T47D (cell line): ENCODE results near the gene B3GLCT.

Experiments
- DNase-seq, 2 experiments: peaks; one replicate each; pipeline versions ENCODE4 v3.0.0 to v3.0.0-alpha.2; 2011 to 2012; ENCODE audit warnings: low read depth in 1 of 2, low spot score in 1 of 2
- JUND ChIP-seq: IDR thresholded peaks from 2 replicates; pipeline ENCODE4 v1.6.1; 2012; ENCODE audit warnings: low read depth
- in situ Hi-C: cut with HindIII; loops from 2 replicates; pipeline ENCODE4 v1.10.0; 2016; ENCODE audit warnings: low sequenced_read_pairs, low pct_unique_long_range_greater_than_20kb

The B3GLCT gene

GRCh38 chr13:31242916-31243315 is 43.1 kb downstream of the B3GLCT start:
- DNase-seq = no peak
- in situ Hi-C loops = no loop called here
- no peak for TF ChIP-seq JUND

GRCh38 chr13:31245598-31246373 is 46.0 kb downstream of the B3GLCT start:
- TF ChIP-seq JUND = no peak
- in situ Hi-C loops = no loop called here
- DNase-seq = no peak

DNA sequence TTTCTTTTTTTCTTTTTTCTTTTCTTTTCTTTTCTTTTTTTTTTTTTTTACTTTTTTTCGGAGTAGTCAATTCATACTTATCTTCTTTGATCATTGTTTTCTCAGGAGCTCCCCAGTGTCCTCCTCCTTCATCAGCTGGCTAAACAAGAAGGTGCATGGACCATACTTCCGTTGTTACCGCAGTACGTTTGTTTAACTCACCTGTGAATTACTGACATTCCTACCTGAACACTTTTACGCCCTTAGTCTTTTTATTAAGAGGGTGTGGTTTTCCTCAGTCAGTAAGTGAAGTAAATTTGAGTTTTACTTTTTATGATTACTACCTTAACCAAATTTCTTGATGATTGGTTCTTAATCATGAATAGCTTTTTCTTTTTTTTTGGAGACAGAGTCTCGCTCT is 47.1 kb downstream of the B3GLCT start:
- peak in 1 of 2 experiments; percentile 38 for DNase-seq
- no peak for TF ChIP-seq JUND
- in situ Hi-C loops = no loop called here

GRCh38 chr13:31248361-31248760 is 48.6 kb downstream of the B3GLCT start:
- no peak for TF ChIP-seq JUND
- in situ Hi-C loops = no loop called here
- no peak for DNase-seq

GRCh38 chr13:31248965-31249539 is 49.3 kb downstream of the B3GLCT start:
- no peak for DNase-seq
- TF ChIP-seq JUND = no peak
- in situ Hi-C loops = no loop called here

GRCh38 chr13:31250435-31250834 is 50.7 kb downstream of the B3GLCT start:
- in situ Hi-C loops = no loop called here
- no peak for DNase-seq
- TF ChIP-seq JUND = no peak

DNA sequence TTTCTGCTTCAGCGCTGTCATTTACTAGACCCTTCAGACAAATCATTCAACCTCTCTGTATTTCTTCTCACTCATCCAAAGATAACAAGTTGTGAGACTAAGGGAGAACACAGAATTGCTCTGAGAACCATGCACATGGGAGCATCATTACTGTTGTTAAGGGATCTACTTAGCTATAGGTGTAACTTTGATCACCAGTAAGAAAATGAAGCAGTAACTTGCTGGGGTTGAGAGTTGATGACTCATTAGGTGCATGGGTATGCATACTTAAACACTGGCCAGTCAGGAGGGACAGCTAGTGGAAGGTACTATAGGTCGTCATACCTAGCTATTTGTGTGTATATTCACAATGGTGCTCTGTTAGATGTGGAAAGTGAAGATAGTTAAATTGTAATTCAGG is 61.5 kb downstream of the B3GLCT start:
- in situ Hi-C loops = no loop called here
- no peak for TF ChIP-seq JUND
- DNase-seq = no peak

DNA sequence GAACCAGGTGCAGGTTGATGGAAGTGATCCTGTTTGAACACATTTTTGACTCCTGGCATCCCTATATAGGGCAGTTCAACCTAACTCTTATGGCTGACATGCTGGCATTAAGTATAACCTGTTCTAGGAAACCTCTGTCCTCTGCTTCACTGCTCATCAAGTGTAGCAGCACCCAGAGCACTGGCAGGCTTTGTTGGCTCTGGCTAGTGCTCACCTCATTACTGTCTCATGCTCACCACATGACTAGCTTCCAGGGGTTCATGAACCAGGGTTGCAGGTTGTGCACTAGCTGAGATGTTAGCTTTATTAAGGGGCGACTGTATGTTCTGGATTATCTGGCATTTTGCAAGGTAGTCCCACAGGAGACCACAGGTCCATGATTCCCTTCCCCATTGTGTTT is 63.6 kb downstream of the B3GLCT start:
- in situ Hi-C loops = no loop called here
- no peak for TF ChIP-seq JUND
- no peak for DNase-seq

- no peak for TF ChIP-seq JUND
- in situ Hi-C loops = no loop called here
- DNase-seq = no peak
Observed at GRCh38 chr13:31264151-31264550, 64.4 kb downstream of the B3GLCT start.

GRCh38 chr13:31267126-31267784 is 67.5 kb downstream of the B3GLCT start:
- in situ Hi-C loops = no loop called here
- TF ChIP-seq JUND = no peak
- DNase-seq = no peak

GRCh38 chr13:31274390-31274789 is 74.6 kb downstream of the B3GLCT start:
- in situ Hi-C loops = no loop called here
- no peak for TF ChIP-seq JUND
- no peak for DNase-seq

DNA sequence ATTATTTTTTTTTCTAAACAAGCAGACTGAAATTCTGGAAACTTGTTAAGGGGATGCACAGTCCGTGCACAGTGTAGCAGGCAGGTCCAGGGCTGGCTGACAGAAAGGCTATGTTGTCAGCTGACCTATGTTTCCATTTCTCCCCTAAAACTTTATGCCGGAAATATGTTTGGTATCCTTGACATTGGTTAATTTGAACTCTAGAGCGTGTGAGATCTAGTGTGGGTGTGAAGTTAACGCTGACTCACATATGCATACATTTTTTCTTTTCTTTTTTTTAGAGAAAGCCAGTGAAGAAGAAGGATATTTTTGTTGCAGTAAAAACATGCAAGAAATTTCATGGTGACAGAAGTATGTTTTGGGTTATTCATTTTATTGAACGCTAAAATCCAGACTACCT is 76.6 kb downstream of the B3GLCT start:
- no peak for DNase-seq
- no peak for TF ChIP-seq JUND
- in situ Hi-C loops = no loop called here

DNA sequence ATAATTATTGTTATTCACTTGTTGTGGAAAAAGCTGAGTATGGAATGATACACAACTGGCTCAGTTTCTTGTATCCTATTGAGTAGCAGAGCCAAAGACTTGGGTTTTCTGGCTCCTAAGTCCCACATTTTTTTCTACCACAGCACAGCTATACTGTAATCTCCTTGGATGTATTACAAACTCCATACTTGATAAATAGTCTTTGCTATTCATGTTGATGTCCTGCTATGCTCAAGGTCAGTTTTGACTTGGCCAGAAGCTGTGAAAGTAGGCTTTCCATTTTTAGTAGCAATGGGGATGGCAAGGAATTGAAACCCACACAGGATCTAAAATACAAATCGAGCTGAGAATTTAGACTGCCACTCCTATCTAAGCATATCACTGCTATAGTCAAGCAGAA is 79.1 kb downstream of the B3GLCT start:
- DNase-seq = no peak
- in situ Hi-C loops = no loop called here
- no peak for TF ChIP-seq JUND
